Peyer's patch (tissue), 4 donors: ENCODE data around the gene TPSG1.

ENCODE experiments used
- POLR2A ChIP-seq, 2 donors: fragments of 450-650 bp; IDR thresholded peaks; one replicate each; pipeline ENCODE4 v1.5.1; 2017; ENCODE audit warnings: antibody characterized with exemption in 2 of 2, mild to moderate bottlenecking in 2 of 2, moderate library complexity in 2 of 2
- TF ChIP-seq, protein P1 (sequence below), 6 experiments: fragments of 450-650 bp in 4 of 6; fragments of 200-600 bp in 2 of 6; sonication (generic) in 1 of 6; IDR thresholded peaks; one replicate each; pipeline ENCODE4 v1.5.1; 2017 to 2019; ENCODE audit warnings: antibody characterized with exemption in 6 of 6, mild to moderate bottlenecking in 3 of 6, moderate library complexity in 1 of 6

DNA sequence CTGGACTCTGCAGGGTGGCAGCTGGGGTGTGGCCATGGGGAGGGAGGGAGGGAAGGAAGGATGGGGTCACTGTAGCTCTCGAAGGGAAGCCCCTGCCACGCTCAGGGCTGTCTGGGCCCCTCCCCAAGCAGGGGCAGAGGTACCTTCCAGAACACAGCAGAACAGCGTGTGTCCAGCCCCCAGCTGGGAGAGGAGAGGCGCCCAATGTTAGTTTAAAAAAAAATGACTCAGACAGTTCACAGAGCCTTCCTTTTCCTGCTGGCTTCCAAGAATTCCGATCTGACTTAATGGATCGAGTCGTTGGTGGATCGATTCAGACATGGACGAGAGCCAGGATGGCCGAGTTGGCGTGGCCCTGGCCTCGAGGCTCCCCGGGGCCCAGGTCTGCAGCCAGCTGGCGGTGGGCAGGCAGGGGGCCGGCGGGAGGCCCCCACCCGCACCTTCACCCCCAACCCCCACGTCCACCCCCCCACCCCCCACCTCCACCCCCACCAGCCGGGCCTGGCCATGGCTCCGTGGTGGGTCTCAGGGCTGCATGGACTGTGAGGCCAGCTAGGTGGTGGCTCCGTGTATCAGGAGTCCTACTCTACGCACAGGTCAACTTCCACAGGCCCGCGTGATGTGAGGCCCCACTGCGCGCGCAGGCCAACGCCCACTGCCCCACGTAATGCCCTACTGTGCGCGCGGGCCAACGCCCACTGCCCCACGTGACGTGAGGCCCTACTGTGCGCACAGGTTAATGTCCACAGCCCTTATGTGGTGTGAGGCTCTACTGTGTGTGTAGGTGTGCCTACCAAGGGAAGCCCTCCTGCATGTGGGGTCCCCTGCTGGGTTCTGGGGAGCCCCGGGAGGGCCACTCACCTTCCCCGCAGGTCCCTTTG lies 50.4 kb downstream of the TPSG1 start:
- TF ChIP-seq, protein P1, sequence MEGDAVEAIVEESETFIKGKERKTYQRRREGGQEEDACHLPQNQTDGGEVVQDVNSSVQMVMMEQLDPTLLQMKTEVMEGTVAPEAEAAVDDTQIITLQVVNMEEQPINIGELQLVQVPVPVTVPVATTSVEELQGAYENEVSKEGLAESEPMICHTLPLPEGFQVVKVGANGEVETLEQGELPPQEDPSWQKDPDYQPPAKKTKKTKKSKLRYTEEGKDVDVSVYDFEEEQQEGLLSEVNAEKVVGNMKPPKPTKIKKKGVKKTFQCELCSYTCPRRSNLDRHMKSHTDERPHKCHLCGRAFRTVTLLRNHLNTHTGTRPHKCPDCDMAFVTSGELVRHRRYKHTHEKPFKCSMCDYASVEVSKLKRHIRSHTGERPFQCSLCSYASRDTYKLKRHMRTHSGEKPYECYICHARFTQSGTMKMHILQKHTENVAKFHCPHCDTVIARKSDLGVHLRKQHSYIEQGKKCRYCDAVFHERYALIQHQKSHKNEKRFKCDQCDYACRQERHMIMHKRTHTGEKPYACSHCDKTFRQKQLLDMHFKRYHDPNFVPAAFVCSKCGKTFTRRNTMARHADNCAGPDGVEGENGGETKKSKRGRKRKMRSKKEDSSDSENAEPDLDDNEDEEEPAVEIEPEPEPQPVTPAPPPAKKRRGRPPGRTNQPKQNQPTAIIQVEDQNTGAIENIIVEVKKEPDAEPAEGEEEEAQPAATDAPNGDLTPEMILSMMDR (IDR thresholded peaks at IDR 0.05) = no peak
- TF ChIP-seq POLR2A (IDR thresholded peaks at IDR 0.05) = no peak
